HUES48 (cell line): ENCODE data around the gene CD4.

Source experiments
- H3K27ac ChIP-seq: one replicate; pipeline ENCODE4 v1.7.0; 2013; ENCODE audit warnings: low read depth, low read length, inconsistent platforms
- H3K27me3 ChIP-seq: 2 replicates; pipeline ENCODE4 v1.6.1; 2013; ENCODE audit warnings: mild to moderate bottlenecking, low read length; ENCODE audit not compliant: control insufficient read depth, insufficient read depth
- H3K36me3 ChIP-seq: 2 replicates; pipeline ENCODE4 v1.6.1; 2013; ENCODE audit warnings: low read length; ENCODE audit not compliant: control insufficient read depth, insufficient read depth
- H3K4me1 ChIP-seq: 2 replicates; pipeline ENCODE4 v1.6.1; 2013; ENCODE audit warnings: mild to moderate bottlenecking, low read length; ENCODE audit not compliant: control insufficient read depth, insufficient read depth
- H3K4me3 ChIP-seq: 2 replicates; pipeline ENCODE4 v1.5.1; 2013; ENCODE audit warnings: mild to moderate bottlenecking, low read depth, low read length
- H3K9ac ChIP-seq: 2 replicates; pipeline ENCODE4 v1.6.1; 2013; ENCODE audit warnings: mild to moderate bottlenecking, low read depth, low read length, moderate library complexity
- H3K9me3 ChIP-seq: 2 replicates; pipeline ENCODE4 v1.6.1; 2013; ENCODE audit warnings: low read length; ENCODE audit not compliant: control insufficient read depth, insufficient read depth

CD4 gene

DNA sequence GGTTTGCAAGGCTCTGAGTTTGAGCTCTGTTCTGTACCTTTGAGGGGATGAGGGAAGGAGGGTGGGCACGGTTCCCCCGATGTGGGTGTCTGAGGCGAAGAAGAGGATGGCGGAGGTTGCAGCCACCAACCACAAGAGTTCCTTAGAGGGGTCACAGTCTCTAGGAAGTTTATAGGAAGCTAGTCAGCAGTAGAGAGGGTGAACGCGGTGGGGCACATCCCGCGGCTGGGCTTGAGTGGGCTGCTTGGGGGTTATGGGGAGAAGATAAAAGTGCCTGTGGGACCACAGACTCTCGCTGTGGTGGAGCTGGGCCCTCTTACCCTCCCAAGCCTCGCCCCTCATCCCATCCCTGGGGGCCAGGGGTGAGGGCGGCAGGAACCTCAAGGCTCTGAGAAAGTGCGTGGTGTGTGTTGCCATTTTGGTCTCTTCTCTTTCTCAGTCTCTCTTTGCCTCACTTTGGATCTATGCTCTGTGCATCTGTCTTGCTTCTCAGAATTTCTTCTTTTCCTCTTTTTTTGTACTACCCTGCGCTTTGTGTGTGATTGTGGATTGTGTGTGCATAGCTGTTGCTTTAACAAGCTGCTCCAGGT lies 2.7 kb downstream of the CD4 start:
- Histone ChIP-seq H3K4me1 (peaks cover 9% of the 10 kb centered on the region), H3K4me3 (no peak overlapping the region), H3K27ac (no peak overlapping the region), H3K9ac (no peak overlapping the region), H3K27me3 (no peaks in the 10 kb centered on the region), H3K9me3 (no peaks in the 10 kb centered on the region), H3K36me3 (no peaks in the 10 kb centered on the region)

DNA sequence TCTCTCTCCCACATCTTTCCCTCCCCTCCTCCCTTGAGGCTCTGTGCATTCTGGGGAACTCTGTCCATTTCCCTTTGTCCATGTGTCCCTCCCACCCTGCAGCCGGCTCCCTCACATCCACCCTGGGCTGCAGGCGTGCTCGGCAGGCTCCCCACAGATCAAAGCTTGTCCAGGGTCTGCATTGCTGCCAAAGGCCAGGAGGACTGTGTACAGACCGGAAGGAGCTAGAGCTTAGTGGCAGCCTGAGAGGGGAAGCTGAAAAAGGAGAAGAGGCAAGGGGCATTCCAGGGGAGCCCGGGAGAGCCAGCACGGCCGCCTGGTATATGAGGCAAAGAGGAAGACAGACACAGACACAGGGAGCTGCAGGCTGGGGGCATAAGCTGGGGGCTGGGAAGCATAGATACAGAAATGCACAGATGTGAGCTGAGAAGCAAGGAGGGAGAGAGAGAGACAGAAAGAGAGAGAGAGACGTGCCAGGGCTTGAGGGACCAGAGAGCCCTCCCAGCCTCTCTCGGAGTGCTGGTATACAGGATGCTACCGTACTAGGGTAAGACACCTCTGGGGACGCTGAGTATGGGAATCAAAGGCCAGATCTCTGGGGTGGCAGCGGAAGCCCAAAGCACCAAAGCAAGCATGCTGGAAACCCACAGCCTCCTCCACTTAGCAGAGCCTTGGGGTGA lies 3.3 kb downstream of the CD4 start:
- 0 out of 2 replicates have a peak, but pooled peaks cover 6% of the 10 kb centered on the region for H3K4me1 ChIP-seq
- H3K4me3 ChIP-seq = no peak overlapping the region
- no peak overlapping the region for H3K27ac ChIP-seq
- no peak overlapping the region for H3K9ac ChIP-seq
- no peaks in the 10 kb centered on the region for H3K36me3 ChIP-seq
- H3K27me3 ChIP-seq = no peaks in the 10 kb centered on the region
- H3K9me3 ChIP-seq = no peaks in the 10 kb centered on the region

DNA sequence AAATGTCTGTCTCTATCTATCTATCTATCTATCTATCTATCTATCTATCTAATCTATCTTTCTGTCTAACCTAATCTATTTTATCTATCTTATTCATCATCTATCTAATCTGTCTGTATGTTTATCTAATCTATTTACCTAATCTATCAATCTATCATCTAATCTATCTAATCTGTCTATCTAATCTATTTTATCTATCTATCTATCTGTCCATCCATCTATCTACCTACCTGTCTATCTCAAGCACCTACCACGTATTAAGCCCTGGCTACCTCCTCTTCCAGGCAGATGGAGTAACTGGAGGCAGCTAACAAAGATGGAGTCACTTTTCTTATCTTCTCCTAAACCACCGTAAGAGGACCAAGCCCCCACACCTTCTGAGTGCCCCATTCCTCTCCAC lies 5.8 kb downstream of the CD4 start:
- no peaks in the 10 kb centered on the region for H3K36me3 ChIP-seq
- no peak overlapping the region for H3K4me3 ChIP-seq
- H3K27me3 ChIP-seq = no peaks in the 10 kb centered on the region
- H3K27ac ChIP-seq = no peak overlapping the region
- H3K9ac ChIP-seq = no peak overlapping the region
- H3K4me1 ChIP-seq = no peaks in the 10 kb centered on the region
- H3K9me3 ChIP-seq = no peaks in the 10 kb centered on the region

DNA sequence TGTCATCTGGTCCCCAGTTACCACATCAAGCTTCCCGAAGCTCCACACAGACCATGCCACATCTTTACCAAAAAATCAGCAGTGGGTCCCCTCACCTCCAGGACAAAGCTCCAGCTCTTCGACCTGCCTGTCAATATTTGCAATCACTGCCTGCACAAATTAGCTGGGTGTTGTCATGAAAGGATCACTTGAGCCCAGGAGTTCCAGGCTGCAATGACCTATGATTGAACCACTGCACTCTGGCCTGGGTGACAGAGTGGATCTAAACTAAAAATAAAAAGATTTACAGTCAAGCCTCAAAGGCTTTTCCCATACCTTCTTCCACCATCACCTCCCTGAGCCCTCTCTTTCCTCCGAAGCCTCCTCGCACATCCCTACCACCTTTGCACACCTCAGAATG lies 7.2 kb downstream of the CD4 start:
- Histone ChIP-seq H3K27ac (no peak overlapping the region), H3K27me3 (no peaks in the 10 kb centered on the region), H3K9me3 (no peaks in the 10 kb centered on the region), H3K4me3 (no peak overlapping the region), H3K4me1 (no peaks in the 10 kb centered on the region), H3K36me3 (no peaks in the 10 kb centered on the region), H3K9ac (no peak overlapping the region)

DNA sequence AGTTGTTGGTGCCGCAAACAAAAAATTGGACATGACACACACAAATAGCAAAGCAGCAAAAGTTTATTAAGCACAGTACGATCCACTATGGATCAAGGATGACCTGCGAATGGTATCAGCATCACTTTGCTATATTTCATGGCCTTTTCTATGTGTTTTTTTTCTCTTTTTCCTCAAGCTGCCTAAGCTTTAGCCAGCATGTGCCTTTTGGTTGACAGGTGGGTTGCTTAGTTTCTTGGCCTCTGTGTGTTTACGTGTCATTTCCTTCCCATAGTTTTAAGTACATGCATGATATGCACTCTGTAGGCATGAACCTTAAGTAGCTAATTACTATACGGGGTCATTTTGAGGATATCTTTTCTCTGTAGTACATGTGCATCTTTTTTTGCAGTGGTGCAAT lies 9.8 kb downstream of the CD4 start:
- H3K27me3 ChIP-seq = no peaks in the 10 kb centered on the region
- no peaks in the 10 kb centered on the region for H3K9me3 ChIP-seq
- no peak overlapping the region for H3K4me3 ChIP-seq
- H3K4me1 ChIP-seq = no peaks in the 10 kb centered on the region
- H3K27ac ChIP-seq = no peak overlapping the region
- H3K9ac ChIP-seq = no peak overlapping the region
- no peaks in the 10 kb centered on the region for H3K36me3 ChIP-seq

DNA sequence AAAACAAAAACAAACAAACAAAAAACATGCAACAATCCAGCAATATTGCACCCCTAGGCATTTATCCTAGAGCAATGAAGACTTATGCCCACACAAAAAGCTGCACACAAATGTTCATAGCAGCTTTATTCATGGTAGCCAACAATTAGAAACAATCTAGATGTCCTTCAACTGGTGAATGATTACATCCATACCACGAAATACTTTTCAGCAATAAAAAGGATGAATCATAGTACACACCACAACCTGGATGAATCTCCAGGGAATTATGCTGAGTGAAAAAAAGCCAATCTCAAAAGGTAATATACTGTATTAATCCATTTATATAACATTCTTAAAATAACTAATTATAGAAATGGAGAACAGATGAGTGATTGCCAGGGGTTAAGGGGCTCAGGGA lies 17.8 kb downstream of the CD4 start:
- Histone ChIP-seq H3K27ac (no peak overlapping the region), H3K9ac (no peak overlapping the region), H3K4me1 (peaks cover 9% of the 10 kb centered on the region), H3K36me3 (no peaks in the 10 kb centered on the region), H3K4me3 (no peak overlapping the region), H3K27me3 (no peaks in the 10 kb centered on the region), H3K9me3 (no peaks in the 10 kb centered on the region)

DNA sequence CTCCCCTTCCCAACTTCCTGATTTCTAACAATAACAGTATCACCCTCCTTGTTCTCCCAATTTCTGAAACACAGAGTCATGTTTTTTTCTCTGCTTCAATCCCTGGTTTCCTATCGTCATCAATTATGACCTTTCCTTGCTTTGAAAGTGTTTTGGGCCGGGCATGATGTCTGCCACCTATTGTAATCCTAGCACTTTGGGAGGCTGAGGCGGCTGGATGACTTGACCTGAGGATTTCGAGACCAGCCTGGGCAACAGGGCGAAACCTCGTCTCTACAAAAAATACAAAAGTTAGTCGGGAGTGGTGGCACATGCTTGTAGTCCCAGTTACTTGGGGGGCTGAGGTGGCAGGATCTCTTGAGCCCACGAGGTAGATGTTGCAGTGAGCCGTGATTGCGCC lies 19.7 kb downstream of the CD4 start:
- H3K9me3 ChIP-seq = no peaks in the 10 kb centered on the region
- H3K27me3 ChIP-seq = no peaks in the 10 kb centered on the region
- H3K4me3 ChIP-seq = no peak overlapping the region
- no peaks in the 10 kb centered on the region for H3K36me3 ChIP-seq
- no peak overlapping the region for H3K27ac ChIP-seq
- H3K4me1 ChIP-seq = peaks cover 9% of the 10 kb centered on the region
- H3K9ac ChIP-seq = no peak overlapping the region

DNA sequence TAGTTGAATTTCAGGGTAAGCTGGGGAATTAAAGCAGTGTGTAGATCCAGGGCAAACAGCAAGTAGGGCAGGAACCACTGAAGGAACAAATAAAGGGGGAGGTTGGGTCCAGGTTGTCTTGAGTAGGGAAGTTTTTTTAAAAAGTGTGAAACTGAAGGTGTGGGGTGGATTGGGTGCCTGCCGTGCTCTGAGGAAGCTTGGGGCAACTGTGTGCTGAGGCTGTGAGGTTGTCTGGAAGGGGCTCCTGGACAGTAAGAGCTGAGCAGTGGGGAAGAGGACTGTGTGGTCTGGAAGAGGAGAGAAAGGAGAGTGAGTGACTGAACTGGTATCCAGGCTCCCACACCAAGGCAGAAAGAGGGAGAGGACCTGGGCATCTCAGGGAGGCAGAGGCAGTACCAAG lies 21.4 kb downstream of the CD4 start:
- H3K36me3 ChIP-seq = no peaks in the 10 kb centered on the region
- H3K27ac ChIP-seq = no peak overlapping the region
- H3K27me3 ChIP-seq = no peaks in the 10 kb centered on the region
- H3K4me1 ChIP-seq = peaks cover 9% of the 10 kb centered on the region
- H3K9ac ChIP-seq = no peak overlapping the region
- H3K9me3 ChIP-seq = no peaks in the 10 kb centered on the region
- H3K4me3 ChIP-seq = no peak overlapping the region

DNA sequence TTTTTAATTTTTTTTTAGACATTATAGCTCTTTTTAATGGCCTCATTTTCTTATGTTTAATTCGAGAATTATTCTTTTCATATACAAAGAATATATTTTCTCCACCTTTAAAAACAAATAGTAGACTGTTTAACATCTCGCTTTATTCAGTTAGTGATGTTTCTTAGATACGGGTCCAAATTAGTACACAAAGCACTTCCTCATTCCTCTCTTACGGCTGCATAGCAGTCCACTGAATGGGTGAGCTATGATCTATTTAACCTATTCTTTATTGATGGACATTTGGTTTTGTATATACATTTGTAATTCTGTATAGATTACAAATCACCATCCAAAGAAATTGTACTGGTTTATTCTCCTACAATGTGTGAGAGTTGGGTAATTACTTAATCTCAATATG lies 24.0 kb downstream of the CD4 start:
- Histone ChIP-seq H3K4me1 (peaks cover 15% of the 10 kb centered on the region), H3K27ac (no peak overlapping the region), H3K4me3 (no peak overlapping the region), H3K9me3 (no peaks in the 10 kb centered on the region), H3K9ac (no peak overlapping the region), H3K27me3 (no peaks in the 10 kb centered on the region), H3K36me3 (no peaks in the 10 kb centered on the region)

DNA sequence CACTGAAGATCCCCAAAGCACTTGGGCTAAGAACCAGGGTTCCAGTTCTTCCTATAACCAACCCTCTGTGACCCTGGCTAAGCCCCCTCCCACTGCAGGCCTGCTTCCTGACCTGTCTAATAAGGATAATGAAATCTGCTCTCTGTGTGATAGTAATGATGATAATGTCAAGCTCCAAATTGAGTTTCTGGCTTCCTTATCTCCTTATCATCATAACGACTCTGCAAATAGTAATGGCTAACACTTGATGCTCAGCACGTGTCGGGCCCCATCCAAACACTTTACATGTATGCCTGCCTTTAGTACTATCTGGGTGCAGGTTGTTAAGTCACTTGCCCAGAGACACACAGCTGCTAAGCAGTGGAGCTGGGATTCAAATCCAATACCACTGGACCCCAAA lies 27.3 kb downstream of the CD4 start:
- Histone ChIP-seq H3K27me3 (peaks cover 12% of the 10 kb centered on the region), H3K4me3 (no peak overlapping the region), H3K4me1 (peaks cover 18% of the 10 kb centered on the region), H3K27ac (no peak overlapping the region), H3K9me3 (no peaks in the 10 kb centered on the region), H3K9ac (no peak overlapping the region), H3K36me3 (no peaks in the 10 kb centered on the region)

DNA sequence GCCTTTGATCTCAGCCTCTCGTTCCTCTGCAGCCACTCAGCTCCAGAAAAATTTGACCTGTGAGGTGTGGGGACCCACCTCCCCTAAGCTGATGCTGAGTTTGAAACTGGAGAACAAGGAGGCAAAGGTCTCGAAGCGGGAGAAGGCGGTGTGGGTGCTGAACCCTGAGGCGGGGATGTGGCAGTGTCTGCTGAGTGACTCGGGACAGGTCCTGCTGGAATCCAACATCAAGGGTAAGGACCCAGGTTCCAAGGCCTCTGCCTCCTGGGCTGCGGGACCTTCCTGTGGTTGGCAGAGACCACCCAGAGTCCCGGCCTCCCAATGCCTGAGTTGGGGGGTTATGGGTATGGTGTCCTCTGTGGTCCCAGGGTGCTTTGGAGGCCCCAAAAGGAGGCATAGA lies 27.8 kb downstream of the CD4 start:
- no peak overlapping the region for H3K4me3 ChIP-seq
- peaks cover 18% of the 10 kb centered on the region for H3K4me1 ChIP-seq
- H3K9me3 ChIP-seq = no peaks in the 10 kb centered on the region
- H3K27ac ChIP-seq = no peak overlapping the region
- H3K9ac ChIP-seq = no peak overlapping the region
- no peaks in the 10 kb centered on the region for H3K36me3 ChIP-seq
- H3K27me3 ChIP-seq = peaks cover 15% of the 10 kb centered on the region
